ENCODE results near the gene LRP1B.
"Not testable (repeated sequence)": the region's sequence is repeated elsewhere in the genome, so short reads cannot be mapped to it uniquely, and the experiment has no call there.

LRP1B gene

DNA sequence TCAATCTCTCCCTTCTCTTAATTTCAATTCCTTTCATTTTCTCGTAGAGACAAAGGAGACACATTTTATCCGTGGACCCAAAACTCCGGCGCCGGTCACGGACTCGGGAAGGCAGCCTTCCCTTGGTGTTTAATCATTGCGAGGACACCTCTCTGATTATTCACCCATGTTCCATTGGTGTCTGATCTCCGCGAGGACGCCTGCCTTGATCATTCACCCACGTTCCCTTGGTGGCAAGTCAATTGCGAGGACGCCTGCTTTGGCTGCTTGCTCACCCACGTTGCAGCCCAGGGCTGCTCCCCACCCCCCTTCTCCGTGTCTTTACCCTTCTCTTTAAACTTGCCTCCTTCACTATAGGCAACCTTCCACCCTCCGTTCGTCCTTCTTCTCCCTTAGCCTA lies 1703.8 kb downstream of the LRP1B start:
- H3K27ac Mint-ChIP-seq; H3K4me3 Mint-ChIP-seq; DNase-seq (ENCODE audit: low spot score in 2 of 2); H3K4me1 Mint-ChIP-seq; H3K36me3 Mint-ChIP-seq; ATAC-seq: not testable (repeated sequence)
- H3K9me3 Mint-ChIP-seq = peaks cover 14% of the 10 kb centered on the region

DNA sequence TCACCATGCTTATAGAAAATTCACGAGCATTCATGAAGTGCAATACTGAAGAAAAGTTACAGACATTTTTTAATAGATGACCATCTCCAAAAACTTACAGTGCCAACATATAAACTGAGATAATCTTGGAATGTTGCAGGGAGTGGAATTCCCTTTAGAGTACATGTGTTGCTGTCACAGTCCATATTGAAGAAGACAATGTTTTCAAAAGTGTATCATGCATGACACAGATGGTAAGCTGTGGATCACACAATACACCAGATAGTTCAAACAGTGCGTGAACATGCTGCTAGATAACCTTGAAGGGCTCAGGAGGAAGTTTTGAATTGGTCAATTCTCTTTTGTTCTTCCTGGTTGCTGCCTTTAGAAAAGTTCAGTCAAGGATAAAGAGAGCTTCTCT lies 1706.3 kb downstream of the LRP1B start:
- H3K4me1 Mint-ChIP-seq = no peaks in the 10 kb centered on the region
- H3K4me3 Mint-ChIP-seq = no peak overlapping the region
- H3K9me3 Mint-ChIP-seq = peaks cover 13% of the 10 kb centered on the region
- H3K36me3 Mint-ChIP-seq = no peaks in the 10 kb centered on the region
- DNase-seq (ENCODE audit: low spot score in 2 of 2) = no peak
- H3K27ac Mint-ChIP-seq = no peak overlapping the region
- no peak for ATAC-seq

DNA sequence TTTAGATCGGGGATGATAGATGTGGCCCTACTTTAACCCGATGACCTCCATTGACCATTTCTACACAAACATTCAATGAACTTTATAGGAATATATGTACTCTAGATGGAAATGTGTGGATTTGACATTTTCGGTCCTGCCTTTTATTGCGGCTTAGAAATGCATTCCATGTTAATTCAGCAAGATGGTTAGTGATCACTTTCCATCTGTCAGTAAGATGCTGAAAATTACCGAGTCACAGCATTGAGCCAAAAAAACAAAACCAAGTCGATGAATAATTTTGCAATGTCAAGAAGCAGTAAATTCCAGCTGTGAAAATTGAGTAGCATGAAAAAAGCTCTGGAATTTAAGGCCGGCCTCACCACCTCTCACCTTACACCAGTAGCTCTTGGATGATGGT lies 1708.1 kb downstream of the LRP1B start:
- ATAC-seq (no peak), DNase-seq (ENCODE audit: low spot score in 2 of 2) (no peak)
- no peak overlapping the region for H3K4me3 Mint-ChIP-seq
- no peak overlapping the region for H3K27ac Mint-ChIP-seq
- H3K4me1 Mint-ChIP-seq = no peaks in the 10 kb centered on the region
- H3K9me3 Mint-ChIP-seq = peaks cover 18% of the 10 kb centered on the region
- no peaks in the 10 kb centered on the region for H3K36me3 Mint-ChIP-seq

DNA sequence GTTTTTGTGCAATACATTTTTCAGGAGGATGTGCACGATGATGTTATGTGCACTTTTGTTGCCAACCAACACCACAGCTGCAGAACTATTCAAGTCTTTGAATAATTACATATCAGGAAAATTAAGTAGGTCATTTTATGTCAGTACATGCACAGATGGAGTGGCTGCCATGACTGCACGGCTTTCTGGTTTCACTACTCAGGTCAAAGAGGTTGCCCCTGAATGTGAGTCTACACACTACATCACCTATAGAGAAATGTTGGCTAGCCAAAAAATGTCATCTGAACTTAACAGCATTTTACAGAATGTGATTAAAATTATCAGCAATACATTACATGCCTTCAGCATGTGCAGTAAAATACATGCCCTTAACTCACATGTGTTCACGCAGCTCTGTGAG lies 1713.3 kb downstream of the LRP1B start:
- no peak overlapping the region for H3K27ac Mint-ChIP-seq
- ATAC-seq (no peak), DNase-seq (ENCODE audit: low spot score in 2 of 2) (no peak)
- no peaks in the 10 kb centered on the region for H3K36me3 Mint-ChIP-seq
- H3K4me1 Mint-ChIP-seq = no peaks in the 10 kb centered on the region
- no peak overlapping the region for H3K4me3 Mint-ChIP-seq
- H3K9me3 Mint-ChIP-seq = peaks cover 8% of the 10 kb centered on the region

DNA sequence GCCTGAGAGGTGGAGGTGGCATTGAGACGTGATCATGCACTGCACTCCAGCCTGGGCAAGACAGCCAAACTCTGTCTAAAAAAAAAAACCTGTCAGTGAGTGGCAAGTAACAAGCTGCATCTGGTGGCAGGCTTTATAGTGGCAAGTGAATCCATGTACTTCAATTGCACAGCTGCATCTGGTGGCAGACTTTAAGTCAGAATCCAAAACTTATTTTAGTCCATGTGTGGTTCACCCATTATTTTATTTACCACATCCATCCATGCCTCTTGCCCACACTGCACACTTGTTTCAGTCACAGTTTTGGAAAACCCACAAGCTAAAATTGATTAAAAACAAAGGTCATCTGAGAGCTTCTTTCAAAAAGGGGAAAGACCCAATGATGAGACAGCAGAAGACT lies 1714.2 kb downstream of the LRP1B start:
- Mint-ChIP-seq H3K27ac (no peak overlapping the region), H3K9me3 (peaks cover 5% of the 10 kb centered on the region), H3K36me3 (no peaks in the 10 kb centered on the region), H3K4me1 (no peaks in the 10 kb centered on the region), H3K4me3 (no peak overlapping the region)
- no peak for ATAC-seq
- no peak for DNase-seq (ENCODE audit: low spot score in 2 of 2)

DNA sequence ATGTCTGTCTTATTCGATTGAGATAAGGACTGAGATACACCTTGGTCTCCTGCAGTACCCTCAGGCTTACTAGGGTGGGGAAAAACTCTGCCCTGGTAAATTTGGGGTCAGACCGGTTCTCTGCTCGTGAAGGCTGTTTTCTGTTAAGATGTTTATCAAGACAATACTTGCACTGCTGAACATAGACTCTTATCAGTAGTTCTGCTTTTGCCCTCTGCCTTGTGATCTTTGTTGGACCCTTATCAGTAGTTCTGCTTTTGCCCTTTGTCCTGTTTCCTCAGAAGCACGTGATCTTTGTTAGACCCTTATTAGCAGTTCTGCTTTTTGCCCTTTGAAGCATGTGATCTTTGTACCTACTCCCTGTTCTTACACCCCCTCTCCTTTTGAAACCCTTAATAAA lies 1715.8 kb downstream of the LRP1B start:
- not testable (repeated sequence) for ATAC-seq; H3K4me1 Mint-ChIP-seq; H3K9me3 Mint-ChIP-seq; H3K27ac Mint-ChIP-seq; DNase-seq (ENCODE audit: low spot score in 2 of 2); H3K36me3 Mint-ChIP-seq; H3K4me3 Mint-ChIP-seq

DNA sequence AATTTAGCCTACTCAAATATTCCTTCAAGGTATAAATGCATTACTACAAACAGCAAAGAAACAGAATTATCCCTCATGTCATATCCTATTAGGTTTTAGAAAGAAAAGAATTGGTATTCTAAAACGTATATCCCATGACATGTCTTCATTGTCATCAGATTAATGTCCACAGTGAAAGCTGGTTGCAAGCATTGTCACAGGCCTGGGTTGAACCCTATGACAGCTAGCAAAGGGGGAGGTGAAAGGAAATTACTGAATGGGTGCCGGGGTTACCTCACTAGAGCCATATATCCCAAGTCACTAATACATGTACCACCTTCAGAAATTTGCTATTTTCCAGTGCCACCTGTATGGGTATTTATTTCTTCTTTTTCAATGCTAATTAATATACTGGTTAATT lies 1720.1 kb downstream of the LRP1B start:
- DNase-seq (ENCODE audit: low spot score in 2 of 2) = no peak
- Mint-ChIP-seq H3K4me1 (no peaks in the 10 kb centered on the region), H3K4me3 (no peak overlapping the region), H3K9me3 (peaks cover 9% of the 10 kb centered on the region), H3K27ac (no peak overlapping the region), H3K36me3 (no peaks in the 10 kb centered on the region)
- no peak for ATAC-seq

DNA sequence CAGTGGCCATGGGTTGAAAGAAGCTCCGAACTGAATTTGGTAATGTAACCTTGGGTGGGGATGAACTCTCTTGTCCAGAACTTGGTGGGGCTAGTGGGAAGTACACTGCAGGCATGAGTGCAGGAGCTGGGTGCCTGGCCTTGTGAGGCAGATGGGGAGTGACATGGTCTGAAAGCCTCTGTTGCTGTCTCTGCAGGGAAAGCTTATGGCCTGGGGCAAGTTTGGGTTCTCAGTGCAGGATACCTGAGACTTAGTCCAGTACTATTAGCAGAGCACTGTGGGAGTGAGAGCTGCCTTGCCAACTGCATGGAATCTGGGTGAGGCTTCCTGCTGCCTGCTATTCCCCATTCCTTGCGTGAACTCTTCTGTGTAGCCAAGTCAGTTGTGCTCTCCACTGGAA lies 1729.8 kb downstream of the LRP1B start:
- H3K4me1 Mint-ChIP-seq = no peaks in the 10 kb centered on the region
- H3K4me3 Mint-ChIP-seq = no peak overlapping the region
- no peak overlapping the region for H3K27ac Mint-ChIP-seq
- H3K36me3 Mint-ChIP-seq = no peaks in the 10 kb centered on the region
- ATAC-seq = no peak
- no peak for DNase-seq (ENCODE audit: low spot score in 2 of 2)
- peaks cover 27% of the 10 kb centered on the region for H3K9me3 Mint-ChIP-seq

DNA sequence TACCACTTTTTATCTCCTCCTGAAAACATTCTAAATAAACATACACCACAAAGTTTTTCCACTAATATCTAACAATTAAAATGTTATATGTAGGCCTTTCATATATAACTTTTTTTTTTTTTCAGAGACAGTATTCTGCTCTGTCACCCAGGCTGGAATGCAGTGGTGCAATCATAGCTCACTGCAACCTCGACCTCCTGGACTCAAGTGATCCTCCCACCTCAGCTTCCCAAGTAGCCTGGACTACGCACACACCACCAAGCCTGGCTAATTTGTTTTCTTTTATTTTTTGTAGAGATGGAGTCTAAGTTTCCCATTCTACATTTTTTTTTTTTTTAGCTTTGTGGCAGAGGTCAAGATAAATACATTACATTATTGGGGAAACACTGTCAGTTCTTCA lies 1738.0 kb downstream of the LRP1B start:
- no peak for ATAC-seq
- H3K27ac Mint-ChIP-seq = no peak overlapping the region

DNA sequence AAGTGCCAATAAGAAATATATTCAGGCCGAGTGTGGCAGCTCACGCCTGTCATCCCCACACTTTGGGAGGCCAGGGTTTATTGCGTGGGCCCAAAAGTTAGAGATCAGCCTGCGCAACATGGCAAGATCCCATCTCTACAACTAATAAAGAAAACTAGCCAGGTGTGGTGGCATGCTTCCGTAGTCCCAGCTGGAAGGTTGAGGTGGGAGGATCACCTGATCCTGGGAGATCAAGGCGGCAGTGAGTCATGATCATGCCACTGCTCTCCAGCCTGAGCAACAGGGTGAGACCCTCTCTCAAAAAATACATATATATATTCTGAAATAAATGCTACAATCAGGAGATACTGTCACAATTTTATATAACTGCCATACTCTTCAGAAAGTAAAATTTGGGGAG lies 1745.9 kb downstream of the LRP1B start:
- H3K36me3 Mint-ChIP-seq = no peaks in the 10 kb centered on the region
- H3K27ac Mint-ChIP-seq = no peak overlapping the region
- H3K4me1 Mint-ChIP-seq = no peaks in the 10 kb centered on the region
- no peak overlapping the region for H3K4me3 Mint-ChIP-seq
- H3K9me3 Mint-ChIP-seq = peaks cover 10% of the 10 kb centered on the region
- DNase-seq (ENCODE audit: low spot score in 2 of 2) (no peak), ATAC-seq (no peak)

More for the DNA sequence above, 1738.0 kb downstream of the LRP1B start:
- Mint-ChIP-seq H3K4me1 (no peaks in the 10 kb centered on the region), H3K36me3 (no peaks in the 10 kb centered on the region), H3K9me3 (no peaks in the 10 kb centered on the region), H3K4me3 (no peak overlapping the region)
- DNase-seq (ENCODE audit: low spot score in 2 of 2) = no peak

DNA sequence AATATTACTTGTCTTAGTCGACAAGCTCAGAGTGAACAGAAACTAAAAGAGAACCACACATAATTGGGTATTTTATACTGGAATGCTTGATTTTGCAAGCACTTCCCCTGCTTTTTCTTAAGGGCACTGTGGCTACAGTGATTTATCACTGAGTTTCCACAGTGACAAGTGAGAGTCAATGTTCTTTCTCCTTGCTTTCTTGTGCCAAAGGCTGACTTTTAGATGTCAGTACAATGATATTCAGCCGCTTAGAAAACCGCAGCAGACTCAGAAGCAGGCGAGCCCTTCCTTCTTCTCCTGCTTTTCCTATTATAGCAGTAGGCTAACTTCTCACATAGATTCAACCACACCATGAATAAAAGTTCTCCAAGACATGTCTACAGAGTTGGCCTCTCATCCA lies 1747.0 kb downstream of the LRP1B start:
- DNase-seq (ENCODE audit: low spot score in 2 of 2) = no peak
- Mint-ChIP-seq H3K4me1 (no peaks in the 10 kb centered on the region), H3K9me3 (peaks cover 14% of the 10 kb centered on the region), H3K4me3 (no peak overlapping the region), H3K36me3 (no peaks in the 10 kb centered on the region), H3K27ac (no peak overlapping the region)
- no peak for ATAC-seq

DNA sequence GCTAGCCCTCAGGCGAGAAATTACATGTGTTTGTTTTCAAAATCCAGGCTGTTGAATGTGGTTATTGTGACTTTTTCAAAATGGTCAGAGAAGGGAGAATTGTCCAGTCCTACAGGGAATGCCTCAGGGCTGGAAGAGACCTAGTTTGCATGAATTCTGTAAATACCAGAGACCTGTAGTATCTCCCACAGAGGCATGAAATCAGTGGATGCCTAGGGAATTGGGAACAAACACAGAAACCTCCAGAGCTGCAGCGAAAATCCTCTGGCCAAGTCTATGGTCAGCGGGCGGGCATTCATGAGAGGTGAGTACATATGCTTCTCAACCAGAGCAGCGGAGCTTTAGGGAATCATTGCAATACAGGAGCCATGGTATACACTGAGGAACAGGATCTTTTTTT lies 1754.1 kb downstream of the LRP1B start:
- Mint-ChIP-seq H3K4me1 (no peaks in the 10 kb centered on the region), H3K36me3 (no peaks in the 10 kb centered on the region), H3K4me3 (no peak overlapping the region), H3K27ac (no peak overlapping the region), H3K9me3 (peaks cover 10% of the 10 kb centered on the region)
- DNase-seq (ENCODE audit: low spot score in 2 of 2) = no peak
- no peak for ATAC-seq

DNA sequence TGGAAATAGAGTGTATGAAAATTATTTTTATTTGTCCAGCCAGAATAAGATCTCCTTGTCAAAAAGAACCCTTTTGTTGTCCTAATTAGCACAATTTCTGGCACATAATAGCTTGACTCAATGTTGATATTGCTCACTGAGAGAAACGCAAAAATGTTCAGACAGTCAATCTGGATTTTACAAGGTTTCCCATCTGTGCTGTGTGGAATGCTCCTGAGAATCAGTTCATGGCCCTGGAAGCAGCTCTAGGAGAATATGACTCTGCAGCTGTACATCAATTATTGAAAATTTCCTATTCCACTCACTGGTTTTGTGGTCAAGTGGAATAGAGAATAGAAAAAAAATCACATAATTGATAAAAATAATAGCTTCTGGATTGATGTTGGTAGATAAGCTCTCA lies 1767.7 kb downstream of the LRP1B start:
- ATAC-seq = no peak
- H3K36me3 Mint-ChIP-seq = no peaks in the 10 kb centered on the region
- peaks cover 8% of the 10 kb centered on the region for H3K9me3 Mint-ChIP-seq
- H3K4me1 Mint-ChIP-seq = no peaks in the 10 kb centered on the region
- no peak overlapping the region for H3K27ac Mint-ChIP-seq
- H3K4me3 Mint-ChIP-seq = no peak overlapping the region
- DNase-seq (ENCODE audit: low spot score in 2 of 2) = no peak

DNA sequence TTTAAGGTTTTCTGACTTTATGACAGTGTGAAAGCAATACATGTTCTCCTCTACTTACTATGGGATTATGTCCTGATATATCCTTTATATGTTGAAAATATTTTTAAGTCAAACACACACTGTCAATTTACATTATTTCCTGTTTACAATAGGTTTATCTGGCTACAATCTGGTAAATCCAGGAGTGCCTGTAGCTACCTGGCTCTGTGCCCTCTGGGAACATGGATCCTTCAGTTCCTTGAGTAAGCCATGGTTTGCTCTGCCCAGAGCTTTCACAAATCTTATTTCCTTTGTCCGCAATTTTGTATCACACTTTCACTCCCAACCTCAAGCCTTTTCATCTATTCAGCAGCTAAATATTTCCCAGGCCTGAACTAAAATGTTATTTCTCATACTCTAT lies 1768.5 kb downstream of the LRP1B start:
- no peak for ATAC-seq
- no peak overlapping the region for H3K27ac Mint-ChIP-seq
- no peaks in the 10 kb centered on the region for H3K4me1 Mint-ChIP-seq
- H3K36me3 Mint-ChIP-seq = no peaks in the 10 kb centered on the region
- peaks cover 8% of the 10 kb centered on the region for H3K9me3 Mint-ChIP-seq
- H3K4me3 Mint-ChIP-seq = no peak overlapping the region
- no peak for DNase-seq (ENCODE audit: low spot score in 2 of 2)

DNA sequence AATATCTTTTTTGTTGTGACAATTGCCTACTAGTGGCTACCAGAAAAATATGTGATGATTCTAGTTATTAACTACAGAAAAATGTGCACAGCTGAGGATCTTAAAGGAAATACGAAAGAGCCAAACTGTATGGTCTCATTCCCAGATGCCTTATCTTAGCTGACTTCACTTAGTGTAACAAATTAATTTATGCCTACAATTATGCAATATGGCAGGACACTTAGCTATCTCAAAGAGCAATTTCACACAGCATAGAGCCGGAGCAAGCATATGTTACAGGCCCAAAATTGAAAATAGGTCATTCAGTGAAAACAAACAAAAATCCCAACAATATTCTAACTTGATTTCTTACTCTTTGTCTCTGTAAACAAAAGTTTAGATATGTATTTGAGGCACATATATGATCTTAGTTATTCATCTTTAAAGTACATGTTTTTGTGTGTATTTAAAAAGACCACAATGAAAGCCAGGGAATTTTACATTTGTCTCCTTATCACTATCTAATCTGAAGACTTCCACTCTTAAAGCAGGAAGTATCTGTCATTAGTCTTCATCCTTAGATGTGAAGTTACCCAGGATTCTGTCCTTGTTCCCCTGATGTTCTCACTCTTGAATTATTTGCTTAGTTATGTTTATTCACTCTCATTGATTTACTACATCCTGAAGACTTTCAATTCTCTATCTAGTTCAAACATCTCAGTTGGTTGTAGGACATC lies 1771.6 kb downstream of the LRP1B start:
- Mint-ChIP-seq H3K27ac (no peak overlapping the region), H3K36me3 (no peaks in the 10 kb centered on the region), H3K4me1 (no peaks in the 10 kb centered on the region), H3K4me3 (no peak overlapping the region), H3K9me3 (no peaks in the 10 kb centered on the region)
- ATAC-seq (no peak), DNase-seq (ENCODE audit: low spot score in 2 of 2) (no peak)

DNA sequence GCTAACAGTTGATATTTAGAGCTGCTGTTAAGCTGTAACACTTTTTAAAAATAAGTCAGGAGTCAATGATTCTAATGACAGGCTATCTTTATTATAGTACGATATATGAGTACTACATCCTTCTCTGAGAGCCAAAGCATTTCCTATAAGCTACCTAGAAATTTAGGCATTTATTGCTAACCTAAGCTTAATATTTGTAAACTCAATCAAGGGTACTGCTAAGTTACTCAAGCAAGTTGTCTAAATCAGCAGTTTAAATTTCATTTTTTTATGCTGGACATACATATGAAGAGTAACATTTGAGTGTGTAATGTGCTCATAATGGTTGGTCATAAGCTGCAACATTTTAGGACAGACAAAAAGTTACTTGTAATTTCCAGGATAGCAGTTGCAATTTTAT lies 1774.1 kb downstream of the LRP1B start:
- Mint-ChIP-seq H3K4me3 (no peak overlapping the region), H3K36me3 (no peaks in the 10 kb centered on the region), H3K4me1 (no peaks in the 10 kb centered on the region), H3K9me3 (peaks cover 6% of the 10 kb centered on the region), H3K27ac (no peak overlapping the region)
- DNase-seq (ENCODE audit: low spot score in 2 of 2) (no peak), ATAC-seq (no peak)

All from stimulated activated effector memory CD8-positive, alpha-beta T cell treated with anti-CD3 and anti-CD28 coated beads, Interleukin-12 subunit alpha, Interleukin-12 subunit beta, amount 100 ng/mL, for 72 hours (primary cell).